ENCODE data around the gene ANKMY1. TPM values are rescaled to one million over a fixed set of nuclear protein-coding genes. Genes with fewer than 3 reads are reported as not detected.

ANKMY1 gene
- total and polyA plus RNA-seq, 8 donors, result 6.9 to 20.1 (median 10.7) TPM

- TF ChIP-seq CTCF (IDR thresholded peaks at IDR 0.05), result no peak
- Histone ChIP-seq H3K27ac (no peak overlapping the region), H3K4me3 (no peak overlapping the region), H3K4me1 (peaks cover 12 to 26% (median 18%) of the 10 kb centered on the region in 3 donors), H3K36me3 (peaks cover 0 to 6% (median under 1%) of the 10 kb centered on the region in 3 donors), H3K9me3 (no peaks in the 10 kb centered on the region), H3K27me3 (no peaks in the 10 kb centered on the region)
- ATAC-seq, result no peak
- 94% methylated on average over 5 of the region's 5 CpGs for WGBS, 2 donors
- no peak for DNase-seq
- intact Hi-C loops (cut with DNase I), result no loop called here
- no peak for FAIRE-seq
Observed at GRCh38 chr2:240581811-240582210, 24.0 kb upstream of the ANKMY1 start.

- no peak for FAIRE-seq
Observed at GRCh38 chr2:240579771-240580614, 22.2 kb upstream of the ANKMY1 start.

GRCh38 chr2:240579071-240579762, 21.4 kb upstream of the ANKMY1 start:
- Histone ChIP-seq H3K27ac (peak overlapping the region; percentile 57 to 60 (median 59)), H3K9me3 (no peaks in the 10 kb centered on the region), H3K4me1 (peaks cover 7 to 14% (median 8%) of the 10 kb centered on the region in 3 donors), H3K27me3 (no peaks in the 10 kb centered on the region), H3K4me3 (no peak overlapping the region), H3K36me3 (peaks cover 0 to 30% (median 16%) of the 10 kb centered on the region in 3 donors)
- ATAC-seq (peak in 2 of 4 donors; percentile 1 to 3), FAIRE-seq (no peak), DNase-seq (peak in 2 of 6 donors; percentile 44 to 63)
- 92% methylated on average over 12 of the region's 12 CpGs for WGBS, 2 donors
- intact Hi-C loops (cut with DNase I), result no loop called here
- TF ChIP-seq CTCF (IDR thresholded peaks at IDR 0.05), result no peak

More at GRCh38 chr2:240579771-240580614, 22.2 kb upstream of the ANKMY1 start:
- no peaks in the 10 kb centered on the region for H3K27me3 ChIP-seq
- H3K27ac ChIP-seq, result peak overlapping the region; percentile 57 to 60 (median 59)
- TF ChIP-seq CTCF (IDR thresholded peaks at IDR 0.05), result peak; percentile 21 to 39 (median 31)
- no peaks in the 10 kb centered on the region for H3K9me3 ChIP-seq
- DNase-seq (peak; percentile 65 to 92 (median 86)), ATAC-seq (peak; percentile 80 to 89 (median 84))
- H3K4me1 ChIP-seq, result peaks cover 8 to 20% (median 14%) of the 10 kb centered on the region in 3 donors
- no peak overlapping the region for H3K4me3 ChIP-seq
- H3K36me3 ChIP-seq, result peaks cover 0 to 23% (median 11%) of the 10 kb centered on the region in 3 donors
- intact Hi-C loops (cut with DNase I), result no loop called here
- WGBS, 2 donors, result 38 to 46% methylated on average over 27 of the region's 27 CpGs

GRCh38 chr2:240578488-240578887, 20.7 kb upstream of the ANKMY1 start:
- TF ChIP-seq CTCF (IDR thresholded peaks at IDR 0.05), result no peak
- 90 to 92% methylated on average over 8 of the region's 8 CpGs for WGBS, 2 donors
- FAIRE-seq, result no peak
- Histone ChIP-seq H3K27ac (no peak overlapping the region), H3K4me1 (peaks cover 7 to 14% (median 8%) of the 10 kb centered on the region in 3 donors), H3K4me3 (no peak overlapping the region), H3K9me3 (no peaks in the 10 kb centered on the region), H3K27me3 (no peaks in the 10 kb centered on the region), H3K36me3 (peaks cover 0 to 30% (median 16%) of the 10 kb centered on the region in 3 donors)
- no peak for ATAC-seq
- intact Hi-C loops (cut with DNase I), result no loop called here
- DNase-seq, result peak in 2 of 6 donors; percentile 36 to 58

All from pancreas (tissue), 10 donors.